Lower leg skin (tissue), 4 donors: Measurements from ENCODE around the gene SLC36A2. TPM values are rescaled to one million over a fixed set of nuclear protein-coding genes. Genes with fewer than 3 reads are reported as not detected.

Source experiments
- DNase-seq, 2 donors: peaks; one replicate each; pipeline ENCODE4 v3.0.0-alpha.2; 2019; ENCODE audit warnings: low spot score in 2 of 2
- H3K4me3 ChIP-seq: fragments of 200-600 bp; sonication (generic); 2 replicates; pipeline ENCODE4 v1.5.1; 2017; ENCODE audit warnings: mild to moderate bottlenecking, low read depth; ENCODE audit not compliant: poor library complexity, severe bottlenecking
- CTCF ChIP-seq, 3 donors: fragments of 450-650 bp; IDR thresholded peaks; one replicate each; pipeline ENCODE4 v1.5.1; 2016; ENCODE audit warnings: antibody characterized with exemption in 3 of 3, mild to moderate bottlenecking in 3 of 3, moderate library complexity in 2 of 3
- POLR2A ChIP-seq, 2 donors: fragments of 450-650 bp; IDR thresholded peaks; one replicate each; pipeline ENCODE4 v1.6.1; 2016 to 2017; ENCODE audit warnings: antibody characterized with exemption in 2 of 2, mild to moderate bottlenecking in 1 of 2, moderate library complexity in 1 of 2
- WGBS, 2 donors: methylation state at CpG; one replicate each; pipeline ENCODE4 v1.1.5; 2018; 5-methylcytosine and 5-hydroxymethylcytosine counted together
- intact Hi-C: fragments of 100-400 bp; cut with DNase I; formaldehyde crosslinking; loops from one replicate; pipeline ENCODE4 v1.15.0; 2023; ENCODE audit warnings: low total_unique reads
- total RNA-seq, 4 donors: library from RNA; depleted of rRNA; stranded (reverse); fragments of >200 nt; gene quantifications; one replicate each; pipeline ENCODE4 v1.1.0, GENCODE V29; 2016

Gene SLC36A2
- total RNA-seq, 4 donors from 2014 or later, result 1.5 TPM; not detected in 3

GRCh38 chr5:151281001-151281639, 66.2 kb downstream of the SLC36A2 start:
- TF ChIP-seq POLR2A (IDR thresholded peaks at IDR 0.05), result no peak
- WGBS, 2 donors, result 94% methylated on average over 13 of the region's 13 CpGs
- no peak overlapping the region for H3K4me3 ChIP-seq
- intact Hi-C loops, result no loop called here
- no peak for DNase-seq

- H3K4me3 ChIP-seq, result no peak overlapping the region
- WGBS, 2 donors, result 85 to 88% methylated on average over 2 of the region's 2 CpGs
- DNase-seq, result no peak
- intact Hi-C loops, result no loop called here
- TF ChIP-seq POLR2A (IDR thresholded peaks at IDR 0.05), result no peak
- no peak for TF ChIP-seq CTCF (IDR thresholded peaks at IDR 0.05)
Measured at GRCh38 chr5:151280443-151280842, 66.9 kb downstream of the SLC36A2 start.

GRCh38 chr5:151278845-151279244, 68.5 kb downstream of the SLC36A2 start:
- whole genome bisulfite sequencing, 2 donors, result 77 to 89% methylated on average over 5 of the region's 5 CpGs
- intact Hi-C loops, result no loop called here
- no peak for DNase-seq
- H3K4me3 ChIP-seq, result no peak overlapping the region
- no peak for TF ChIP-seq POLR2A (IDR thresholded peaks at IDR 0.05)
- TF ChIP-seq CTCF (IDR thresholded peaks at IDR 0.05), result no peak

- intact Hi-C loops, result no loop called here
- WGBS, 2 donors, result 93 to 94% methylated on average over 2 of the region's 2 CpGs
- DNase-seq, result no peak
- TF ChIP-seq CTCF (IDR thresholded peaks at IDR 0.05), result no peak
- no peak for TF ChIP-seq POLR2A (IDR thresholded peaks at IDR 0.05)
- no peak overlapping the region for H3K4me3 ChIP-seq
Measured at GRCh38 chr5:151275803-151276202, 71.6 kb downstream of the SLC36A2 start.

GRCh38 chr5:151274666-151275065, 72.7 kb downstream of the SLC36A2 start:
- TF ChIP-seq CTCF (IDR thresholded peaks at IDR 0.05), result no peak
- TF ChIP-seq POLR2A (IDR thresholded peaks at IDR 0.05), result no peak
- DNase-seq, result no peak
- intact Hi-C loops, result no loop called here
- no peak overlapping the region for H3K4me3 ChIP-seq

GRCh38 chr5:151271336-151271735, 76.0 kb downstream of the SLC36A2 start:
- no peak overlapping the region for H3K4me3 ChIP-seq
- DNase-seq, result no peak
- intact Hi-C loops, result no loop called here
- TF ChIP-seq CTCF (IDR thresholded peaks at IDR 0.05), result no peak
- no peak for TF ChIP-seq POLR2A (IDR thresholded peaks at IDR 0.05)
